HG02870 (cell line): ENCODE data around the gene LYPD6B.
A peak's percentile ranks its signal among the peaks of the same experiment; 100 is the strongest.

Experiments used
- ATAC-seq: cut with Tn5 transposase; IDR thresholded peaks from one replicate; pipeline ENCODE4 v1.9.1; 2021; ENCODE audit warnings: mild to moderate bottlenecking, moderate library complexity; ENCODE audit not compliant: unreplicated experiment

LYPD6B gene, protein sequence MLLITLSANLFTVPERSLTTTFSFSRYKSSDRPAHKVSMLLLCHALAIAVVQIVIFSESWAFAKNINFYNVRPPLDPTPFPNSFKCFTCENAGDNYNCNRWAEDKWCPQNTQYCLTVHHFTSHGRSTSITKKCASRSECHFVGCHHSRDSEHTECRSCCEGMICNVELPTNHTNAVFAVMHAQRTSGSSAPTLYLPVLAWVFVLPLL

DNA sequence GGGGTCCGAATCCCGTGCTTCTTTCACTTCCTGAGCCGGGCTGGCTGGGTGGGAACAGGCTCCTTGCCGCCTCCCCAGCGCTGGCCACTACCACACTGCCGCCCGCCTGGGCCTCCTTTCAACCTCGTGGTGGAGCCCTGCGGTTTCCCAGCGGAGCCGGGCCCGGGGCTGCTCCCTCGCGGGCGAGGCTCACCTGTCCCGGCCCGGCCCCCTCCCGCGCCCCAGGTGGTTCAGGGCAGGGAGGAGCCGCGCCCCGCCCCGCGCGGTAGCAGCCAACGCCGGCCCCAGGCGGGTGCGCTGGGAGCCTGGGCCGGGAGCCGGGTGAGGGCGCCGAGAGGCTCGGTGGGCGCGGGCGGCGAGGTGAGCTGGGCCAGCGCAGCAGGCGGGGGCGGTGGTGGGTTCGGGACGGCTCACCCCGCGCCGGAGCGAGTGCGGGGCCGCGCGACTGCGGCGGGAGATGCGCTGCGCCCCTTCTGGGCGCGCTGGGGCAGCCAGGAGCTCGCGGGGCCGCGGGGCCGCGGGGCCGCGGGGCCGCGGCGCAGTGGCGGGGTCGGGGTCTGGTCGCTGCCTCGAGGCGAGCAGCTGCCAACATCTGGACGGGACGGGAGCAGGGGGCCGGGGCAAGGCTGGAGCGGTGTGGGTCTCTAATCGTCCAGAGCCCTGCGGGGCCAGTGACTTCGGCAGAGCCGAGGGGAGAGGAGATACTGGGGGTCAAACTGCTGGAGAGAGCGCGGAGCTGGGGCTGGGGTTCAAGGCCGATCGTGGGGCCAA, at the start of gene LYPD6B:
TSS of gene LYPD6B (plus strand) at position 258 of the 771 bp plus-strand sequence. CDS start 92,250 bp downstream, outside the sequence.
- ATAC-seq: peak; percentile 68

DNA sequence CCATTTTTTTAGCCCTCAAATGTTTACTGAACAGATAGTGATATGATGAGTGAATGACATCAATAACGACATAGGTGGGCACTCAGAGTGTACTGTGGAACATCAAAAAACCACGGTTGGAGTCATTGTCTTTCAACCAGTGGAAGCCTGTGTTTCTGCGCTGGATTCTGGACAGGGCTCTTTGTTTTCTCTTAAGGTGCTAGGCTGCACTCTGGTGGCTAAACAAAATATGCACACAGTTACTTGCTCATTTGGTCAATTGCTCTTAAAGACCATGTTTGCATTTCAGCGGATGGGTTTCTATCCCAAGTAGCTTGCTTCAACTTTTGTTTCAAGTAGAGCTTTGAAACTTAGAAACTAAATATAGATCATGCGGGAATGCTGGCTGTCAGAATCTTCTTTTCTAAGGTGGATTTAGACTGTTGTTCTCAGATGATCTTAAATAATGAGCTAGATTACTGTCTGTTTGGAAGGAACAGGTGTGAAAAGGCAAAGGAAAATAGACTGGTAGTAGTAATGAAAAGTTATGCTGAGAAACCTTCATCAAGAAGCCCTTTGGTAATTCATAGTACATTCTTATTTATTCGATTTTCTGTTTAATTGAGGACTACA, 48.5 kb upstream of the LYPD6B start:
- ATAC-seq: peak; percentile 89

DNA sequence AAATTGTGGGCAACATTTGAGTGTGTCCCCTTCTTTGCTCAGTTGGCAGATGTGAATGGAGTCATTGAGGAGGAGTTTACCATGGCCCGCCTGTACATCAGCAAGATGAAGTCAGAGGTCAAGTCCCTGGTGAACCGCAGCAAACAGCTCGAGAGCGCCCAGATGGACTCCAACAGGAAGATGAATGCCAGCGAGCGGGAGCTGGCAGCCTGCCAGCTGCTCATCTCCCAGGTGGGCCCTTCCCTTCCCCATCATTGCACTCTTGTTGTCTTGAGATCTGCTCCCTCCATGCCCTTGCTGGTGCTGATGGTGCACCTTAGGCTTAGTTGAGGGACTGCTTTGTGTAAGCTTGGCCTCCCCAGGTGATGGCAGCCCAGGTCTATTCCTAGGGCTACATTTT, 47.5 kb upstream of the LYPD6B start:
- no peak for ATAC-seq

DNA sequence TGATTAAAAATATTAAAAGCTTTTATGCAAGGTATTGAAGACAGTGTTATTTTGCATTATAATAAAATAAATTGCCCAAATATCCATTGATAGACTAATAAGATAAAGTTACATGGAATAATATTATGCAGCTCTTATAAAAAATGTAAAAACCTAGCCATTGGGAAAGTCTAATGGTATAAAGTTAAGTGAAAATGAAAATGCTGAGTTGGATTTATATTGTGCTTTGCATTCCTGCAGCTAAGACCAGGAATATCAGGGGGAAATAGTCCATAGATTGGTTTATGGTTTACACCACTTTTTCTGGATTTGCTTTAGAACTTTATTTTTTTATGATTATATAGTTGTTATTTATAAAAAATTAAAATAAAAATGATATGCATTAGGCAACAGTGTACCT, 46.1 kb upstream of the LYPD6B start:
- ATAC-seq: no peak

DNA sequence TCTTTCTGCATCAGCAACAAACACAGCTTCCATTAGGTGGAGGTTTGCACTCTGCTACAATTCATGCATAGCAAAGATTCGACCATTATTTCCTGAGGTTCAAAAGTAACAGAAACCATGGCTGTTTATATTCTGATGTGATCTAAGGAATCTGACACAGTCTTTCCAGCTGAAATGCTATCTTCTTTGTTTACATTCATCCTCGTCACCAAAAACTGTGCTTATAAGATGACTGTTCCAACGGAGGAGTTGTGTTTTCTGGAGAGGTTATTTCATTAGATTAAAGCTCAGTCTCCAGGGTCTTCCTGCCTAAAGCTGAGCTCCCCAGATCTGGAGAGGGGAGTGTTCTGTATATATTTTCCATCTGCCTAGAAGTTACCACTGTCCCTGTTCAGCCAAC, 45.1 kb upstream of the LYPD6B start:
- no peak for ATAC-seq

DNA sequence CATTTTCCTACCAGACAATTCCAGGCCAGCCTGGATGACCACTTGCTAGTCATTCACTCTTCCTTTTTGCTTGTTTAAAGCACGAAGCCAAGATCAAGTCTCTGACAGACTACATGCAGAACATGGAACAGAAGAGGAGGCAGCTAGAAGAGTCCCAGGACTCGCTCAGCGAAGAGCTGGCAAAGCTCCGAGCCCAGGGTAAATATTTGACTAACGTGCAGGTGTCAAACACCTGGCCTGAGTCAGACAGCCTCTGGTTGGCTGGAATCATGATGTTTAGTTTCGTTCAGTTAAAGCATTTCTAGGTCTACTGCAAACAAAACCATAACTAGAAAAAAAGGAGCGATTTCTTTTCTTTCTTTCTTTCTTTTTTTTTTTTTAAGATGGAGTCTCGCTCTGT, 44.2 kb upstream of the LYPD6B start:
- ATAC-seq: no peak

DNA sequence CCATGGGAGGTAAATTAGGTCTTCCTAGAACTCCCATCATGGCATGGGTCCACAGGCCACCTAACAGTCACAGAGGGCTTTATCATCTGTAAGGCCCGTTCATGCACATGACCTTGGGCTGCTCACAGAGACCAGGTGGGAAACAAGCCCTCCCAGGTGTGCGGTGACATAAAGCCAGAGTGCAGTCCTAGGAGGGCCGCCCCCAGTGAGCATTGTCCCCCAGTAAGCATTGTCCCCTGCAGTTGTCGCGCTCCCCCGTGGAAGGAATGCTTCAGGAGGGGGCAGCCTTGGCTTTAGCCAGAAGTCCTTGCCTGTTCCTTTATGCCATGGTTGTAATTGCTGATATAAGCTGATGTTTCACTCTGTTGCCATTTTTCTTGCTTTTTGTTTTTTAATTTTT, 41.7 kb upstream of the LYPD6B start:
- ATAC-seq: no peak

DNA sequence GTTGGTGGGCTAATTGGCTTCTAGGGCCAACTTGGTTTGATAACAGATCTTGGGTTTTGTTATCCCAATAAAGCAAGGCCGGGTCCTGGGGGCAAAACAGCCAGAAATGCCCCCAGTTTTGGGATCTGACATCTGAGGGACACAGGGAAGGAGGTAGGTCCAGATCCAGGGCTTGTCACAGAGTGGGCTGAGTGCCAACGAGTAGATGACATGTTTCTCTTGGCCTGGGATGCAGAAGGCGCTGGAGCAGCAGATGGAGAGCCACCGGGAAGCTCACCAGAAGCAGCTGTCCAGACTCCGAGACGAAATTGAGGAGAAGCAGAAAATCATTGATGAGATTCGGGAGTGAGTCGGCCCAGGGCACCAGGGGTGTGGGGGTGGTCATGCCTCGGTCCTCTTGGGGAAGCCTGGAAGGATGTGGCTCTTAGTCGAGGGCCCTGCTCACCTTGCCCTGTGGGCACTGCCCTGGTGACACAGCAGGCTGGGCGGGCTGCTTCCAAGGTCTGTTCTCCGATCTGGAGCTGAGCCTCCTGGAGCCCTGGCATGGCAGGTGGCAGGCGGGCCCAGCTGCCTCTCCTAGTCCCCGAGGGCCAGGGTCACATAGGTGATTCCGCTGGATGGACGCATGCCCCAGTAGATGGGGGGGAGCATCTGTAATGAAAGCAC, 40.2 kb upstream of the LYPD6B start:
- ATAC-seq: no peak

DNA sequence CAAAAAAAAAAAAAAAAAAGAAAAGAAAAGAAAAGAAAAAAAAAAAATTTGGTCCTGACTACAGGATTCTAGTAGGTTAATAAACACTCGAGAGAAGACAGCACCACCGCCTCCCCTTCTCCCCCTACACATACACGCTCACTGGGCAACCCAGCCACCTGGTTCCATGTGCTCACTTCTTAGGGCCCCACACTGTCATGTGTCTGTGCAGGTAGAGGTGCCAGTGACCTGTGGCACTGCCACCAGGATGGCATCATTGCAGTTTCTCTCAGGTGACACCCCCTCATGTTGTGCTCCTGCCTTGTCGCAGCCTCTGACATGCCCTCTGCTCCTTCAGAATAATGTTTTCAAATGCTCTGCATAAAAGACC, 39.7 kb upstream of the LYPD6B start:
- no peak for ATAC-seq

DNA sequence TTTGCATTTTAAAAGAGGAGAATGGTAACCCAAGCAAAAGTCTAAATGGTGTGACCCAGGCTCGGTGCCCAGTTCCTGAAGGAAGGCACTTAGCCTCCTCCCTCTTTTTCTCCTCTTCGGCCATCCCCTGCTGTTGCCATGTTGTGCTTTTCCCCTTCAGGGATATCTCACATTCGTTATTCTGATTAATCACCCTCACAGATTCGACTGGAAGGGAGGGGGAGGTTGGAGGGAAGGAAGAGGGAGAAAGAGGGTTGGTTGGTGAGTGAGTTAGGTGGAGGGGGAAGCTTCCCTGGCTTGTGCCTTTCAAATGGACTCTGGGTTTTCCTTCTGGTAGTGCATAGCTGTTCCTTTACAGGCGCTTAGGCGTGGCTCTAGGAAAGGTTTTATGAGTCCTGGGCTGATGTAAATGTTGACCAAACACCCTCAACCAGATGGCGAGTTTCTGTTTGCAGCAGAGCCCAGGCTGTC, 39.0 kb upstream of the LYPD6B start:
- ATAC-seq: no peak

DNA sequence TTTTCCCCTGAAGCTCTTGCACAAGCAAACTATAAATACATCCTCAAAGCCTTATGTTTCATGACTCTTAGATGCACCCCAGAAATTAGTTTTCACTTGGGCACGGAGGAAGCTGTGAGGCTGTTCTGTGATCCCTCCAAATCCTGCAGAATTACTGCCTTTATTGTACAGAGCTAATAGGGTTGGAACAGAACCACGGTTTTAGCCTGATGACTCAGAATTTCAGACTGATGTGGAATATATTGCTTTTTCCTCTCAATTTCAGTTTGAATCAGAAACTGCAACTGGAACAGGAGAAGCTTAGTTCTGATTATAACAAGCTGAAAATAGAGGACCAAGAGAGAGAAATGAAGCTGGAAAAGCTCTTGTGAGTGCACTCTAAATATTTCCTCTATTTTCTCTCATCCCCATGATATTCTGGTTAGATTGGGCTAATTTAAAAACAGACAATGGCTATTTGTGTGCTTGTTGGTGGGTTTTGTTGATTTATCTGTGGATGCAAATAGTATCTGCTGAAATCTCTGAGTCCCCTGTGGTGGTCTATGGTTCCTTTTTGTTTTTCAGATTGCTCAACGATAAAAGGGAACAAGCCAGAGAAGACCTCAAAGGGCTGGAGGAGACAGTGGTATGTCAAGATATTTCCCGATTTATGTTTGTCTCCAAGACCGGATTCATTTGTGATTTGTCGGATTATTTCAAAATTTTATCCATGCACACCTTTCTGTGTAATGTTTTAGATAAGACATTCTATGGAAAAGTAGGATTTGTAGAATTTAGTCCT, 38.2 kb upstream of the LYPD6B start:
- ATAC-seq: no peak

DNA sequence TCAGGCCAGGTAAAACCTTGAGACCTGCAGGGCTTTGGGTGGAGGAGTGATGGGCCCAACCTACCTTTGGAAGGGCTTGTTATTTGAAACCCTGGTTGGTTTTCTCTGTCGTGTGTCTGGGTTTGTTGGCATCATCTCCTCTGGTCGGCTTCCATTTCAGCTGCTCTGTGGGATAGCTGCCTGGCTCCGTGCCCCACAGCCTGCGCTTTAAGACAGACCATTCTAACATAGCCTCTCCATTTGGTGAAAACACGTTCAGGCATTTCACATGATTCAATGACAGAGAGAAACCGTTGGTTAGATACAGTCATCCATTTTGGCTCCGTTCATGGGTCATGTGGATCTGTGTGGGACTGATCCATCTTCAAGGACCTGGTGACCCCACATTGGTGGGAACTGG, 37.0 kb upstream of the LYPD6B start:
- ATAC-seq: no peak

DNA sequence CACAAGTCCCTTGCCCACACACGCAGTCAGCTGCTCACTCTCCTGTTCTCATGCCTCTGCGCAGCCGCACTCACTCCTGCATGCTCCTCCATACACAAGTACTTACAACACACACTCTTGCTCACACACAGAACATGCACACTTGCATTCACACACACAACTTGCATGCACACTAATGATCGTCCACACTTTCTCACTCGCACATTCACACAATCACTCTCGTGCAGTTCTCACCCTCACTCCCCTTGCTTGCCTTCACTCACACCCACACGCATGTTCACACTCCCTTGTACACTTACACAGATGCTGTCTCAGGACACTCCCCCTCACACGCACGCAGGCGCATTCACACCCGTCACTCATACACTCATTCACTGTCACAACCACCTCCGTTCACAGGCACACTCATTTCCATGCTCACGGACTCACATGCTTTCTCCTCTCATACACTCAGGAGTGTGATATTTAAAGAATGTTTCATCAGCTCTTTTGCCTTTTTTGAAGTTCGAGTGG, 36.1 kb upstream of the LYPD6B start:
- no peak for ATAC-seq

DNA sequence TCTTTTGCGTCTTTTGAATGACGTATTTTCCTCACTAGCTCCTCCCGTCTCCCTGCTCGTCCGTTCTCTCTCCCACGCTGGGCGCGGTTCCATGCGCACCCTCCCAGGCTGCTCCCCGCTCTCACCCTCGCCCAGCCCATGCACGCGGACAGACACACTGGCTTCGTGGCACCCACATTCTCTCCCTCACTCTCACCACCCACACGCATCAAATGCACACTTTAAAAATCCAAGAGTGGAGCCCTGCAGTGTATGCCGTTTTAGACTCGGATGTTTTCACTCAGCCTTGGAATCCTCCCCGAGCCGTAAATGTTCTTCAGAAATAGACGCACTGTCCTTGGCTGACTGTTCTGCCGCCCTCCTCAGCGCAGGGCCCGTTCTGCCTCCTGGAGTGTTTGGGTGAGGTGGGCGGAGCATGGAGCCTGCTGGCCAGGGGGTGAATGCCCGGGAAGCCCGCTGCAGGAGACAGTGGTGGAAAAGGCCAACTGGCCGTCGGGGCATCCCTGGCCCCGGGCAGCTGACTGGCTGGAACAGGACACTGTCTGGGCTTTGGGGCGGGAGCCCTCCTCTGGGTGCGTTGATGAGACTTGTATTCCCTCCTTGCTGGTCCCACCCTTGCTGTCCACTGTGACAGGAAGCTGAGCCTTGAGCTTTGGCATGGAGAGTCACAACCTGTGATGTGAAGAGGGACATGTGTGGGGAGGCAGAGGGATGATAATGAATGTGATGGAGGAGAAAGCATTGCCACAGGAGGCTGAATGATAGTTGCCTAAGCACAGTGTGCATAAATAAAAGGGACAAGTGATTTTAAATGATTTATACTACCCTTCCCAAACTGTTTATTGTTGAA, 35.4 kb upstream of the LYPD6B start:
- no peak for ATAC-seq

DNA sequence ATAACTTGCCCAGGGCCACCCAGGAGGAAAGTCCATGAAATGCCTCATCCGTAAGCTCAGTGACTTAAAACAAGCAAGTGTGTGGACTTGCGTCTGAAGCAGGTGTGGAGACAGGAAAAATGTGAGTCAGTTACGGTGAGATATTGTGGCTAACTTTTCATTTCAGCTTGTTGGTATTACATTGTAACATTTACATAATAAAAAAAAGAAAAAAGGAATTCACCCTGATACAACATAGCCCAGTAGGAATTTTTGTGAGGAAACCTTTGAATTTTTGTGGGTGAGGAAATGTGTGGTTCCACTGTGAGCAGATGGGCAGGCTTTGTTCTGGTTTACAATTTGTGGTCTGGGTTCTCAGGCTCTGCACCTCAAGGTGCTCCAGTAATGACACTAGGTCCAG, 33.7 kb upstream of the LYPD6B start:
- no peak for ATAC-seq

DNA sequence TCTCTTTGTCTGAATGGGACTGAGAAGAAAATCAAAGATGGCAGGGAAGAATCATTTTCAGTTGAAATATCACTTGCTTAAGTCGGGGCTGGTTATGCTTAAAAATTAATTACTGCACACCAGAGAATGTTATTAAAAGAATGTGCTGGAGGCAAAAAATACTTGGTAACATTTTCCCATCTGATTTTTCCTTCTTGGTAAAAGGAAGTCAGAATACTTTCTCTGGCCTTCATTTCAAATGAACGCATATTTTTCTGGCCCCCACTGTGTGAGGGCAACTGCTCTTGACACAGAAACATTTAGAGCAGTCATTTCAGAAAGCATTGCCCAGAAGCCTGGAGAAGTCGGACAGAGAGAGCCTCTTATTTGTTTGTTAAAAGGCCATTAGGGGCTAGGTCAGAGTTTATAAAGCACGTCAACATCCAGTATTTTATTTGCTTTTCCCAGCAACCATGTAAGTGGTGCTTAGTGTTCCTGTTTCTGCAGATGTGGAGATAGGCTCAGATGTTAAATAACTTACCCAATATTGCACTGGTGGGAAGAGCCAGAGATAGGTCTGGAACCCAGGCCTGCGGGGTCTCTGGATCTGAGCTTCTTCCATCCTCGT, 32.9 kb upstream of the LYPD6B start:
- ATAC-seq: no peak

DNA sequence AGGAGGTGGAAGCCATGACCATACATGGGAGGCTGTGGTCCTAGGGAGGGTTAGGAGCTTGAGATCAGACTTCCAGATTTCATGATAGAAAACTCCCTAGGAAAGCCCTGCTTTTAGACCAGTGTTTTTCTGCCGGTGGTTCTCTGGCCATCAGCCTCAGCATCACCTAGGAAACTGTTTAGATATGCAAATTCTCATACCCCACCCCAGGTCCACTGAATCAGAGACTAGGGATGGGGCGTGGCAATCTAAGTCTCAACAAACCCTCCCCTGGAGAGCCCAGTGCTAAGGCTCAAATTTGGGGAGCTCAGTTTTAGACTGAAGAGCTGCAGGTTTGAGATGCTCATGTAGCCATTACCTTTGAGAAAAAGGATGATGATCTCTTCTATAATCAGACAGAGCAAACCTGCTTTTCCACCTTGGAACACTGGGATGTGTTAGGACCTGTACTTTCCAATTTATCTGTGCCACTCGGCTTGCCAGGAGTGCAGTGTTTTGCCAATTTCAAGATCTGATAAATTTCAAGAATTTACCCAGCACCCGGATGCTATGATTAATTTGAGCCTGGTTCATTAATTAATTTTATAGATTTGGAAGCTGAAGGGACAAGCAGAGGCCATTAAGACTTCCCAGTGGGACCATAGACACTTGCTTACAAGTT, 31.5 kb upstream of the LYPD6B start:
- no peak for ATAC-seq

DNA sequence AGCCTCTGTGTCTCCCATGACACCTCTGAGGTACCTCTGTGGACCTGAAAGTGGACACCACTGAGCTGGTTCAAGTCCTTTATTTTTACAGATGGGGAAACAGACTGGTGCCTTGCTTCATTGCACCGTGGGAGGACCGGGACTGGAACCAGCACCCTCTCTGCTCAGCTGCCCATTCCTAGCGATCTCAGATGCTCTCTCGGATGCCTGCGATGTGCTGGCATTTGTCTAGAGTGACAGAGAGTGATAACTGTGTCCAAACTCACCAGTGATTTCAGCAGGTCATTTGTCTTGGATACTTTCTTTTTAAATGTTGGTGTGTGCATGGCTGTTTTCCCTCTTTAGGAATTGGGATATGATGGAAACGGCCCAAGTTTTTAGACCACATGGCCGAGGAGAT, 30.1 kb upstream of the LYPD6B start:
- ATAC-seq: no peak
